ENCODE measurements around the gene SLCO1A2.

The SLCO1A2 gene

GRCh38 chr12:21328578-21328977 lies 6.1 kb downstream of the SLCO1A2 start:
- no peak for DNase-seq

- DNase-seq = no peak
These were observed 10.2 kb downstream of the SLCO1A2 start for GRCh38 chr12:21324551-21324950.

- DNase-seq = no peak
These were observed 11.0 kb downstream of the SLCO1A2 start for GRCh38 chr12:21323736-21324135.

GRCh38 chr12:21308785-21309184 lies 25.9 kb downstream of the SLCO1A2 start:
- no peak for DNase-seq

GRCh38 chr12:21305661-21306060 lies 29.1 kb downstream of the SLCO1A2 start:
- no peak for DNase-seq

GRCh38 chr12:21300632-21301031 lies 34.1 kb downstream of the SLCO1A2 start:
- DNase-seq = no peak

- DNase-seq = no peak
These were observed 37.8 kb downstream of the SLCO1A2 start for GRCh38 chr12:21296751-21297406.

GRCh38 chr12:21296348-21296747 lies 38.4 kb downstream of the SLCO1A2 start:
- DNase-seq = no peak

- no peak for DNase-seq
These were observed 40.5 kb downstream of the SLCO1A2 start for GRCh38 chr12:21294176-21294575.

- no peak for DNase-seq
These were observed 42.6 kb downstream of the SLCO1A2 start for GRCh38 chr12:21292111-21292510.

- no peak for DNase-seq
These were observed 45.0 kb downstream of the SLCO1A2 start for GRCh38 chr12:21289698-21290097.

- DNase-seq = no peak
These were observed 57.9 kb downstream of the SLCO1A2 start for GRCh38 chr12:21276826-21277225.

GRCh38 chr12:21265932-21266331 lies 68.8 kb downstream of the SLCO1A2 start:
- no peak for DNase-seq

- no peak for DNase-seq
These were observed 70.5 kb downstream of the SLCO1A2 start for GRCh38 chr12:21264232-21264631.

- no peak for DNase-seq
These were observed 77.5 kb downstream of the SLCO1A2 start for GRCh38 chr12:21257172-21257571.

- no peak for DNase-seq
These were observed 82.6 kb downstream of the SLCO1A2 start for GRCh38 chr12:21252070-21252469.

GRCh38 chr12:21248679-21249078 lies 86.0 kb downstream of the SLCO1A2 start:
- no peak for DNase-seq

- DNase-seq = no peak
These were observed 94.9 kb downstream of the SLCO1A2 start for GRCh38 chr12:21239866-21240265.

- DNase-seq = no peak
These were observed 100.3 kb downstream of the SLCO1A2 start for GRCh38 chr12:21234395-21234794.

- no peak for DNase-seq
These were observed 110.8 kb downstream of the SLCO1A2 start for GRCh38 chr12:21223930-21224329.

GRCh38 chr12:21221778-21222177 lies 112.9 kb downstream of the SLCO1A2 start:
- no peak for DNase-seq

GRCh38 chr12:21221072-21221471 lies 113.6 kb downstream of the SLCO1A2 start:
- no peak for DNase-seq

- no peak for DNase-seq
These were observed 114.5 kb downstream of the SLCO1A2 start for GRCh38 chr12:21220266-21220665.

- no peak for DNase-seq
These were observed 115.5 kb downstream of the SLCO1A2 start for GRCh38 chr12:21219206-21219605.

All from right hindlimb (tissue), 1 donor.